ENCODE results near the gene TTF2.

GRCh38 chr1:117124661-117125060, 64.5 kb downstream of the TTF2 start:
- TF ChIP-seq EZH2 (IDR thresholded peaks at IDR 0.05; ENCODE audit: insufficient read depth, poor library complexity, severe bottlenecking), result no peak
- TF ChIP-seq EZH2phosphoT487 (IDR thresholded peaks at IDR 0.05; ENCODE audit: insufficient read depth, low read depth), result no peak

Measured in GM23248 (cell line).